NCI-H748 treated with DMSO at 0.1 percent for 48 hours (cell line): Measurements from ENCODE around the gene TIMM29.
"Not testable (repeated sequence)": the region's sequence is repeated elsewhere in the genome, so short reads cannot be mapped to it uniquely, and the experiment has no call there.

Experiments
- DNase-seq: peaks from one replicate; lab custom pipeline; 2025; lab: John Stamatoyannopoulos, UW

Gene TIMM29

GRCh38 chr19:10912619-10913018 is 16.0 kb upstream of the TIMM29 start:
- DNase-seq: no peak

- DNase-seq: no peak
Observed at GRCh38 chr19:10913716-10914340, 14.8 kb upstream of the TIMM29 start.

- no peak for DNase-seq
Observed at GRCh38 chr19:10915130-10916091, 13.2 kb upstream of the TIMM29 start.

DNA sequence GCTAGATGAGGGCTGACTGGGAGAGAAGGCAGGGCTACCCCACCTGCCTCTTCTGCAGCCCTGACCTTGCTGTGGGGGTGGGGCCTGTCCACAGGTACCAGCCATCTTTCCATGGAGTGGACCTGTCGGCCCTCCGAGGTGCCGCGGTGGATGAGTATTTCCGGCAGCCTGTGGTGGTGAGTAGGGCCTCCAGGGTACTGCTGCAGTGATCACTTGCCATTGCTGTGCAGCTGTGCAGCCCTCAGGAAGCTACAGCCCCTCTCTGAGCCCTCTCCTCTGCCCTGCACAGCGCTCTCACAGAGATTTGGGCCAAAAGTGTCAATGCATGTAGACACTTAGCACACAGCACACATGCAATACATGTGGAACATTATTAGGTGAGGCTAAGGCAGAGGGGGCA is 12.0 kb upstream of the TIMM29 start:
- DNase-seq: no peak

DNA sequence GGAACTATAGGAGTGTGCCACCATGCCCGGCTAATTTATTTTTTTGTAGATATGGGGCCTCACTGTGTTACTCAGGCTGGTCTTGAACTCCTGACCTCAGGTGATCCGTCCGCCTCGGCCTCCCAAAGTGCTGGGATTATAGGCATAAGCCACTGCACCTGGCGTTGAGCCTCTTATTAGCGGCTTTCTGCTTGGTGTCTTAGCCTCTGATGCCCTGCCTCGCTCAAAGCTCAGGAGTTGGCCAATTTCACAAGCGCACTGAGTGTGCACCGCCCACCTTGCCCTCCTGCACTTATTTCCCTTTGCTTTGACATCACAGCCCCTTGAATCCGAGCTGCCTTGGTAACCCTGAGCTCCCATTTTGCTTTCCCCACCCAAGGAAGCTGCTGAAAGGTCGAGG is 10.3 kb upstream of the TIMM29 start:
- DNase-seq: no peak

DNA sequence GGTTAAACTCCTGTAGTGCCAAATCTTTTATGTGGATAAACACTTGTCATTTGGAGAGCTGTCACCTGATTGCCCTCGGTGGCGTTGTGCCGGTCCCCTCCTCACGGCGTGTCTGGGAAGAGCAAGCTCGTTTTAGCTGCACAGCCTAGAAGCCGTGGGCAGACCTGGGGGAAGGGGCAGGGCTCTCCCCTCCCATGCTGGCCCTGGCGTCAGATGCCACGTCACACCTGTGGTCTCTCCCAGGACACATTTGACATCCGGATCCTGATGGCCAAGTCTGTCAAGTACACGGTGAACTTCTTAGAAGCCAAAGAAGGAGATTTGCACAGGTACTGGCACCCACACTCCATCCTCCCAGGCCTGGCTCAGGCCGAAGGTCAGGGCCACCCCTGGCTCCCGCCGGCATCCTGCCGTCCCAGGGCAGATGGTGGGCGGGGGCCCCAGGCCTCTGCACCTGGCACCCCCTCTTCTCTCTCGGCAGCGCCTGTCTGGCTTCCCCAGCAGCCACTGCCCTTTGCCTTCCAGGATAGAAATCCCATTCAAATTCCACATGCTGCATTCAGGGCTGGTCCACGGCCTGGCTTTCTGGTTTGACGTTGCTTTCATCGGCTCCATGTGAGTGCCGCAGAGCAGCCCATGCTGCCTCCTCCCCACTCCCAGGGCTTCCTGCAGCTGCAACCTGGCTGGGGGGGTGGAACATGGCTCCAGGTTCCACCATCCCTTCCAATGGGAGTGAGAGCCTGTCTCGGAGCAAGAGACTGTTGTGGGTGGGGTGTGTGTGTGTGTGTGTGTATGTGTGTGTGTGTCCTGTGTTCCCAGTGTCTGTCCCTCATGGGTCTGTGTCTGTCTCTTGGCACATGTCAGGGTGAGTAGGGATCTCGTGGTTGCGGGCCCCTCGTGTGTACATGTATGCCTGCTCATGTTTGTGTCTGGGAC is 9.0 kb upstream of the TIMM29 start:
- DNase-seq: no peak

- no peak for DNase-seq
Observed at GRCh38 chr19:10920288-10920655, 8.3 kb upstream of the TIMM29 start.

- DNase-seq: no peak
Observed at GRCh38 chr19:10920781-10921180, 7.8 kb upstream of the TIMM29 start.

- DNase-seq: no peak
Observed at GRCh38 chr19:10921199-10921909, 7.3 kb upstream of the TIMM29 start.

- DNase-seq: no peak
Observed at GRCh38 chr19:10921910-10922637, 6.5 kb upstream of the TIMM29 start.

DNA sequence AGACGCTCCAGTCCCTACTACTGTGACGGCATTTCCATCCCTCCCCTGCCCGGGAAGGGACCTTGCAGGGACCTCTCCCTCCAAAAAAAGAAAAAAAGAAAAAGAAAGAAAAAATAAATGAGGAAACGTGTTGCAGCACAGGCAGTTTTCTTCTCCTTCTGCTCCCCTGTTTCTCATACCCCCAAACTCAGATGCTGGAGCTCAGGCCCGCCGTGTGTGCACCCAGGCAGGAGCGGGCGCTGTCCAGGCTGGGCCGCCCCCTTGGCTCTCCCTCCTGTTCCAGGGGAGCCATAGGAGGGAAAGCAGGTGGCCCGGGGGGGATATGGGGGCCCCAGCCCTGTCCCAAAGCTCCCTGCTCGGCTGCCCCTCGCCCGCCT is 6.0 kb upstream of the TIMM29 start:
- DNase-seq: no peak

DNA sequence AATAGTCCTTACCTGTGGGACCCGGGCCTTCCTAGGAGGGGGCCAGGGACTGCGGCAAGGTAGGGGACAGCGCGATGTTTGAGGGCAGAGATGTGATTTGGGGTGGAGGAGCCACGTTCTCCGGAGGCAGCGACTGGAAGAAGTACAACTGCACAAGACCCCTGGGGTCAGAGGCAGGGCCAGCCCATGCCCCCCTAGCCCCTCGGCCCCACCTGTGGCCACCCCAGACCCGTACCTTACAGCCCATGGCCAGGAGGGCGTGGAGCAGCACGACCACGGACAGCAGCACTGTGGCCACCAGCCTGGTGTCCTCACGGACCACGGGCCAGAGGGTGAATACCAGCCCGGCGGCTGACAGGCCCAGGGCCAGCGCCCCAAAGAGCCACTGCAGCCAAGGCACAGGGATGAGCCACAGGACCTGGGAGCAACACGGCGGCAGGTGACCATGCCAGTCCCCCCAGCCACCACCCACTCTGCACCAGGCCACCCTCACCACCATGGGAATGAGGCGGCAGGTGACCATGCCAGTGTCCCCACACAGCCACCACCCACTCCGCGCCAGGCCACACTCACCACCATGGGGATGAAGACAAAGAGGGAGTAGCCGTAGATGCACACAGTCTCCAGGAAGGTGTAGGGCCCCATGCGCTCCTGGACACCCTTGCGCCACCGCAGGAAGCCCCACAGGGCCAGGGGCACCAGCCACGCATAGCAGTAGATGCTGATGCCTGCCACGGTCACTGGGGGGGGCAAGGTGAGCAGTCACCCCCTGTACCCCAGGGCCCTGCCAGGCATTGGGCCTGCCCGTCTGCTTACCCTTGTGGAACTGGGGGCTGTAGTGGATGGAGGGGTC is 5.1 kb upstream of the TIMM29 start:
- no peak for DNase-seq

GRCh38 chr19:10924597-10924996 is 4.0 kb upstream of the TIMM29 start:
- DNase-seq: no peak

GRCh38 chr19:10927730-10928562 is 665 bp upstream of the TIMM29 start:
- DNase-seq: no peak

- DNase-seq: no peak
Observed at GRCh38 chr19:10929402-10929794, 787 bp downstream of the TIMM29 start.

- no peak for DNase-seq
Observed at GRCh38 chr19:10935371-10936059, 6.9 kb downstream of the TIMM29 start.

GRCh38 chr19:10936661-10937084 is 8.1 kb downstream of the TIMM29 start:
- peak; percentile 46 for DNase-seq

- not testable (repeated sequence) for DNase-seq
Observed at GRCh38 chr19:10941649-10942048, 13.0 kb downstream of the TIMM29 start.

- DNase-seq: not testable (repeated sequence)
Observed at GRCh38 chr19:10943412-10943811, 14.8 kb downstream of the TIMM29 start.
